Measurements from ENCODE around the gene TMA7.

- no peak for TF ChIP-seq CTCF (conservative IDR thresholded peaks at IDR 0.05)
- TF ChIP-seq ZFX (IDR thresholded peaks at IDR 0.05) = no peak
Measured at GRCh38 chr3:48492461-48493202, 52.6 kb downstream of the TMA7 start.

Measured in C4-2B (cell line).